ENCODE results near the gene CALHM3. TPM values are rescaled to one million over a fixed set of nuclear protein-coding genes. Genes with fewer than 3 reads are reported as not detected.

CALHM3 gene
- polyA plus RNA-seq, 1 donor (not counting 4 experiments of a cell fraction or from before 2014, with no cell fraction given), result not detected

- no peak overlapping the region for H3K4me3 ChIP-seq (ENCODE audit: control insufficient read depth in 2 of 3, extremely low read depth in 1 of 3, insufficient read depth in 2 of 3, low read depth in 1 of 3, low read length in 3 of 3)
- H3K9ac ChIP-seq (ENCODE audit: control insufficient read depth, extremely low read depth, insufficient read depth, low read length), result no peak overlapping the region
- H3K9me3 ChIP-seq (ENCODE audit: control insufficient read depth, low read depth, low read length), result no peaks in the 10 kb centered on the region
- FAIRE-seq (no peak), DNase-seq (ENCODE audit: low read depth, low spot score) (no peak)
- no peaks in the 10 kb centered on the region for H3K36me3 ChIP-seq (ENCODE audit: control insufficient read depth in 2 of 2, extremely low read depth in 1 of 2, insufficient read depth in 2 of 2, low read length in 2 of 2)
- H3K9me1 ChIP-seq (ENCODE audit: control insufficient read depth, extremely low read depth, insufficient read depth, low read length), result no peaks in the 10 kb centered on the region
- no peak overlapping the region for H3K27ac ChIP-seq (ENCODE audit: control insufficient read depth, insufficient read depth, low read length)
- no peaks in the 10 kb centered on the region for H4K20me1 ChIP-seq (ENCODE audit: control insufficient read depth, extremely low read depth, insufficient read depth, low read length)
- no peaks in the 10 kb centered on the region for H3K27me3 ChIP-seq (ENCODE audit: control insufficient read depth, extremely low read depth, insufficient read depth, low read length)
- H3K79me2 ChIP-seq (ENCODE audit: control insufficient read depth, insufficient read depth, low read length), result no peaks in the 10 kb centered on the region
- no peak for TF ChIP-seq CTCF (optimal IDR thresholded peaks at IDR 0.05 in 1 of 3, IDR thresholded peaks at IDR 0.05 in 1 of 3, conservative IDR thresholded peaks at IDR 0.05 in 1 of 3; ENCODE audit: extremely low read depth in 1 of 3, insufficient read depth in 2 of 3, low read length in 3 of 3)
- TF ChIP-seq EZH2 (IDR thresholded peaks at IDR 0.05; ENCODE audit: low read length), result no peak
- peaks cover 5% of the 10 kb centered on the region for H3K4me1 ChIP-seq (ENCODE audit: control insufficient read depth, extremely low read depth, insufficient read depth, low read length)
- dilution Hi-C loops (cut with MboI; ENCODE audit: extremely low pct_ligation_motif_present, low sequenced_read_pairs), result no loop called here
- H2AFZ ChIP-seq (ENCODE audit: control insufficient read depth, low read length), result no peak overlapping the region
- no peak overlapping the region for H3K4me2 ChIP-seq (ENCODE audit: control insufficient read depth, extremely low read depth, insufficient read depth, low read depth, low read length)
Measured at GRCh38 chr10:103474077-103474476, 5.0 kb downstream of the CALHM3 start.

GRCh38 chr10:103473261-103473671 is 5.8 kb downstream of the CALHM3 start:
- Histone ChIP-seq H3K9me3 (ENCODE audit: control insufficient read depth, low read depth, low read length) (no peaks in the 10 kb centered on the region), H3K27ac (ENCODE audit: control insufficient read depth, insufficient read depth, low read length) (no peak overlapping the region), H4K20me1 (ENCODE audit: control insufficient read depth, extremely low read depth, insufficient read depth, low read length) (no peaks in the 10 kb centered on the region), H3K9me1 (ENCODE audit: control insufficient read depth, extremely low read depth, insufficient read depth, low read length) (no peaks in the 10 kb centered on the region), H3K9ac (ENCODE audit: control insufficient read depth, extremely low read depth, insufficient read depth, low read length) (no peak overlapping the region), H3K27me3 (ENCODE audit: control insufficient read depth, extremely low read depth, insufficient read depth, low read length) (peaks cover 2% of the 10 kb centered on the region), H2AFZ (ENCODE audit: control insufficient read depth, low read length) (no peak overlapping the region), H3K4me2 (ENCODE audit: control insufficient read depth, extremely low read depth, insufficient read depth, low read depth, low read length) (no peak overlapping the region), H3K4me3 (ENCODE audit: control insufficient read depth in 2 of 3, extremely low read depth in 1 of 3, insufficient read depth in 2 of 3, low read depth in 1 of 3, low read length in 3 of 3) (no peak overlapping the region), H3K36me3 (ENCODE audit: control insufficient read depth in 2 of 2, extremely low read depth in 1 of 2, insufficient read depth in 2 of 2, low read length in 2 of 2) (no peaks in the 10 kb centered on the region), H3K4me1 (ENCODE audit: control insufficient read depth, extremely low read depth, insufficient read depth, low read length) (peaks cover 3% of the 10 kb centered on the region), H3K79me2 (ENCODE audit: control insufficient read depth, insufficient read depth, low read length) (no peaks in the 10 kb centered on the region)
- no peak for TF ChIP-seq EZH2 (IDR thresholded peaks at IDR 0.05; ENCODE audit: low read length)
- TF ChIP-seq CTCF (optimal IDR thresholded peaks at IDR 0.05 in 1 of 3, IDR thresholded peaks at IDR 0.05 in 1 of 3, conservative IDR thresholded peaks at IDR 0.05 in 1 of 3; ENCODE audit: extremely low read depth in 1 of 3, insufficient read depth in 2 of 3, low read length in 3 of 3), result no peak
- DNase-seq (ENCODE audit: low read depth, low spot score) (no peak), FAIRE-seq (no peak)
- dilution Hi-C loops (cut with MboI; ENCODE audit: extremely low pct_ligation_motif_present, low sequenced_read_pairs), result no loop called here
